ENCODE results near the gene TOR1B.

DNA sequence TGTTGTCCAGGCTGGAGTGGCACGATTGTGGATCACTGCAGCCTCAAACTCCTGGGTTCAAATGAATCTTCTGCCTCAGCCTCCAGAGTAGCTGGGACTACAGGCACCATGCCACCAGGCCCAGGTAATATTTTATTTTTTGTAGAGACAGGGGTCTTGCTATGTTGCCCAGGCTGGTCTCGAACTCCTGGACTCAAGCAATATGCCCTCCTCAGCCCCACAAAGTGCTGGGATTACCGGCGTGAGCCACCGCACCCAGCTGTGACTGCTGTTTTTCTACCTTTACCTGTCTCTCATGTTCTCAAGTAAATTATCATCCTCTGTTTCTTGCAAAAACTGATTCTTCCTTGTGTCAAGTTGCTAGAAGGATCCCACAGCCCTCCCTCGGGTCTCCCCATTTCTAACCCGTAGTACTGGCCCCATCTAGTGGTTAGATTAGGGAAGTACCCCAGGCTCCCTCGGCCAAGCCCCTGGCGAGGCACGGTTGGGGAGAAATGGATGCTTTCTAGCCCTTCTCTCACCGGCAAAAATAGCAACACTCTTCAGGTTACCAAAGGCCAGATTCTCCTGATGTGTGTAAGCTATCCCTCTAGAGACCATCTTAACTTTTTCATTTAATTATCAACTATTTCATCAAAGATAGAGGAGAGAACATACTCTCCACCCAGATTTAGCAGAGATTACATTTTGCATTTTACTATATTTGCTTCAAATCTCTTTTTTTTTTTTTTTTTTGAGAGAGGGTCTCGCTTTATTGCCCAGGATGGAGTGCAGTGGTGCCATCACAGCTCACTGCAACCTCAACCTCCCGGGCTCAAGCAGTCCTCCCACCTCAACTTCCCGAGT is 19.2 kb upstream of the TOR1B start:
- TF ChIP-seq, protein P1, sequence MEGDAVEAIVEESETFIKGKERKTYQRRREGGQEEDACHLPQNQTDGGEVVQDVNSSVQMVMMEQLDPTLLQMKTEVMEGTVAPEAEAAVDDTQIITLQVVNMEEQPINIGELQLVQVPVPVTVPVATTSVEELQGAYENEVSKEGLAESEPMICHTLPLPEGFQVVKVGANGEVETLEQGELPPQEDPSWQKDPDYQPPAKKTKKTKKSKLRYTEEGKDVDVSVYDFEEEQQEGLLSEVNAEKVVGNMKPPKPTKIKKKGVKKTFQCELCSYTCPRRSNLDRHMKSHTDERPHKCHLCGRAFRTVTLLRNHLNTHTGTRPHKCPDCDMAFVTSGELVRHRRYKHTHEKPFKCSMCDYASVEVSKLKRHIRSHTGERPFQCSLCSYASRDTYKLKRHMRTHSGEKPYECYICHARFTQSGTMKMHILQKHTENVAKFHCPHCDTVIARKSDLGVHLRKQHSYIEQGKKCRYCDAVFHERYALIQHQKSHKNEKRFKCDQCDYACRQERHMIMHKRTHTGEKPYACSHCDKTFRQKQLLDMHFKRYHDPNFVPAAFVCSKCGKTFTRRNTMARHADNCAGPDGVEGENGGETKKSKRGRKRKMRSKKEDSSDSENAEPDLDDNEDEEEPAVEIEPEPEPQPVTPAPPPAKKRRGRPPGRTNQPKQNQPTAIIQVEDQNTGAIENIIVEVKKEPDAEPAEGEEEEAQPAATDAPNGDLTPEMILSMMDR (IDR thresholded peaks at IDR 0.05; ENCODE audit: low read depth, low read length, poor library complexity, severe bottlenecking), result peak; percentile 76
- no peak for TF ChIP-seq EZH2phosphoT487 (IDR thresholded peaks at IDR 0.05; ENCODE audit: borderline replicate concordance, low read length)

Measured in DOHH2 (cell line).